Psoas muscle (tissue), 8 donors: Measurements from ENCODE around the gene RDH5. TPM values are rescaled to one million over a fixed set of nuclear protein-coding genes. Genes with fewer than 3 reads are reported as not detected.

Experiments used
- ATAC-seq, 4 donors: fragments of 200-7000 bp; cut with Tn5 transposase; one replicate each; pipeline ENCODE4 v1.9.1; 2020; ENCODE audit warnings: moderate library complexity in 3 of 4, mild to moderate bottlenecking in 2 of 4
- DNase-seq, 2 donors: peaks; one replicate each; pipeline ENCODE4 v3.0.0-alpha.2; 2020
- H3K27ac ChIP-seq: fragments of 200-600 bp; one replicate; pipeline ENCODE4 v1.8.0; 2022
- H3K27me3 ChIP-seq, 3 donors: fragments of 200-600 bp in 1 of 3; one replicate each; pipeline versions ENCODE4 v1.6.1 to v1.8.0; 2013 to 2022; ENCODE audit warnings: low read length in 2 of 3, mild to moderate bottlenecking in 2 of 3, moderate library complexity in 1 of 3; ENCODE audit not compliant: insufficient read depth in 3 of 3
- H3K36me3 ChIP-seq, 2 donors: fragments of 200-600 bp in 1 of 2; one replicate each; pipeline versions ENCODE4 v1.6.1 to v1.8.0; 2013 to 2022; ENCODE audit warnings: low read depth in 1 of 2, mild to moderate bottlenecking in 1 of 2, moderate library complexity in 1 of 2; ENCODE audit not compliant: insufficient read depth in 1 of 2
- H3K4me1 ChIP-seq: fragments of 200-600 bp; one replicate; pipeline ENCODE4 v1.8.0; 2022
- H3K4me3 ChIP-seq: fragments of 200-600 bp; one replicate; pipeline ENCODE4 v1.8.0; 2022; ENCODE audit warnings: mild to moderate bottlenecking
- H3K9me3 ChIP-seq: fragments of 200-600 bp; one replicate; pipeline ENCODE4 v1.8.0; 2022
- WGBS, 3 donors: extraction: QIAGEN DNeasy Blood & Tissue Kit; methylation state at CpG; one replicate each; pipeline versions ENCODE4 v1.1.6 to v1.1.7; 2013; 5-methylcytosine and 5-hydroxymethylcytosine counted together
- intact Hi-C, 2 donors: fragments of 100-400 bp; cut with DNase I; formaldehyde crosslinking; loops; one replicate each; pipeline versions ENCODE4 v1.11.0 to v1.14.2; 2022
- polyA plus RNA-seq, 3 donors: library from polyadenylated mRNA; stranded (reverse); fragments of 200-250 nt; gene quantifications; one replicate each; pipeline ENCODE4 v1.2.3, GENCODE V29; 2013
- total RNA-seq, 4 donors: library from RNA; stranded (reverse); fragmentation: NEBNext Ultra II Directional in 2 of 4; extraction: Animal tissue kit (Norgen Biotek cat#: 25700) in 2 of 4; gene quantifications; one replicate each; pipeline versions ENCODE4 v1.2.1 to v1.2.4, GENCODE V29; 2021 to 2023
- TF ChIP-seq, protein P1 (sequence below): fragments of 200-600 bp; IDR thresholded peaks from one replicate; pipeline ENCODE4 v1.8.0; 2022; ENCODE audit warnings: antibody characterized with exemption
- donor health status: healthy with polysubstance abuse.
- donor health status: DM: no; HTN: no; CAD: no; lungs with moderate emphysema.
- donor health status: Bipolar disorder and iron deficiency.
- donor health status: healthy.
- donor health status: DM: yes; HTN: yes; CAD: no.
- donor health status: DM: no; HTN: no; CAD: no.
- donor health status: DM: no; HTN: no; CAD: no.
- donor health status: DM: yes; HTN: yes; CAD: no.

RDH5 gene
- total and polyA plus RNA-seq, 7 donors: 7.0 to 25.4 (median 11.9) TPM

DNA sequence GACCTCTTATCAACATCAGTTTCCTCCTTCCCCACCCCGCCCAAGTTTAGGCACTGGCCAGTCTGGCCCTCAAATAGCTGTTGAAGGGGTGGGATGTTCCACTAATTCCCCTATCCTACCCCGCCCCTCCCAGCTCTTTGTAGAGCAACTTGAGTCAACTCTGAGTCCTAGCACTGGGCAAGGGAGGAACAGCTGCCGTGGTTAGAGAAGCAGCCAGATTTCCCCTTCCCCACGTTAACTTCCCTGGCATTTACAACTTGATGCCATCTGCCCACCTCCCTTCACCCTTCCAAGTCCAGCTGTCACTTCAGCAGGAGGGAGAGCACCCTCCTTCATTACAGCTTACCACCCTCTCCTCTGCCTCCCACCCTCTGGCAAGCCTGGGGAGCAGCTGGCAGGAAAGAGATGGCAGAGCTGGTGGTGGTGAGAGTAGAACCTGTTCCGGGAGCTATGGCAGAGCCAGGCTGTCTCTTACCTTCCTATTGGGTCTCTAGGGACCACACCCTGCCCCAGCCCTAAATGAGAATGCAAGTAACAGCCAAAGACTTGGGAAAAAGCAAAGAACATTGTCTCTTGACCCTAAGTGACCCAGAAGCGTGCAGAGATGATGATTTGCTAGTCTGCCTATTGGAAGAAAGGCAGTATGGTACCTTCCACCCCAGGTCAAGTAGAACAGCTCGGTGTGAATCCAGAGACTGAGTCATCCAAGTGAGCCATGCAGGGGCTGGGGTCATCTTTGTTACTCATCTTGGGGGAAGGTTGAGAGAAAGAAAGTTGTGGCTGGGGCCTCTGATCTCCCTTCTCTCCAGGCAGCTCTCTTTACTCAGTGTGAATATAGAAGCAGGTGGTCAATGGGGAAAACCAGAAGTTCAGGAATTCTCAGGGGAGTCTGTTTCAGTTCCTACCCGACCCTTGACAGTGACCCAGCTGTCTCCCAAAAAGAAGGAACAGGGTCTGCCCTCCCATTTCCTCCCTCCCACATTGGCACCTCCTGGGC, 2.9 kb upstream of the RDH5 start:
- DNase-seq (peak; percentile 27 to 68), ATAC-seq (peak in 1 of 4 donors; percentile 1)
- H3K4me1 ChIP-seq: peaks cover 84% of the 10 kb centered on the region
- peak overlapping the region; percentile 69 for H3K4me3 ChIP-seq
- no peaks in the 10 kb centered on the region for H3K36me3 ChIP-seq
- no peaks in the 10 kb centered on the region for H3K9me3 ChIP-seq
- WGBS, 3 donors: 11 to 21% (median 12%) methylated on average over 7 to 8 of the region's 8 CpGs
- intact Hi-C loops: loop anchor here in 1 of 2 donors (5.0 kb wide), 1 partner anchor 35 kb away; a partner anchor contains a TSS
- H3K27ac ChIP-seq: peak overlapping the region; percentile 92
- no peaks in the 10 kb centered on the region for H3K27me3 ChIP-seq
- TF ChIP-seq, protein P1, sequence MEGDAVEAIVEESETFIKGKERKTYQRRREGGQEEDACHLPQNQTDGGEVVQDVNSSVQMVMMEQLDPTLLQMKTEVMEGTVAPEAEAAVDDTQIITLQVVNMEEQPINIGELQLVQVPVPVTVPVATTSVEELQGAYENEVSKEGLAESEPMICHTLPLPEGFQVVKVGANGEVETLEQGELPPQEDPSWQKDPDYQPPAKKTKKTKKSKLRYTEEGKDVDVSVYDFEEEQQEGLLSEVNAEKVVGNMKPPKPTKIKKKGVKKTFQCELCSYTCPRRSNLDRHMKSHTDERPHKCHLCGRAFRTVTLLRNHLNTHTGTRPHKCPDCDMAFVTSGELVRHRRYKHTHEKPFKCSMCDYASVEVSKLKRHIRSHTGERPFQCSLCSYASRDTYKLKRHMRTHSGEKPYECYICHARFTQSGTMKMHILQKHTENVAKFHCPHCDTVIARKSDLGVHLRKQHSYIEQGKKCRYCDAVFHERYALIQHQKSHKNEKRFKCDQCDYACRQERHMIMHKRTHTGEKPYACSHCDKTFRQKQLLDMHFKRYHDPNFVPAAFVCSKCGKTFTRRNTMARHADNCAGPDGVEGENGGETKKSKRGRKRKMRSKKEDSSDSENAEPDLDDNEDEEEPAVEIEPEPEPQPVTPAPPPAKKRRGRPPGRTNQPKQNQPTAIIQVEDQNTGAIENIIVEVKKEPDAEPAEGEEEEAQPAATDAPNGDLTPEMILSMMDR: no peak

DNA sequence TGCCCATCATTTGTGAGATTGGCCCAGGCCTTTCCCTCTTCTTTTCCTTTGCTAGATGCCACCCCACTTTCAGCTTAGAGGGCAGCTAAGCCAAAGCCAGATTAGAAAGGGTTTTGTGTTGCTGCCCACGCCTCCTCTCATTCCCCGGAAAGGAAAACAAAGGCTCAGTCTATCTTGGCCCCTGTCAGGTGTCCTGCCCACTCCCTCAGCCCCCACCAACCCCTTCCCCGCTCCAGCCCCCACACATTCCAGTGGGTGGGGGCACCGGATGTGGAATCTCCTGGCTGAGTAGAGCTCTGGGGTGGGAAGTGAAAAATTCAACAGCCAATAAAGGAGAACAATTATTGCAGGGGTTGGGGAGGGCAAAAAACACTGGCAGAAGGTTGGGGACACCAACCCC, 2.2 kb upstream of the RDH5 start:
- H3K4me3 ChIP-seq: peak overlapping the region; percentile 69
- WGBS, 3 donors: 3 to 11% (median 9%) methylated on average over 3 to 4 of the region's 4 CpGs
- H3K27me3 ChIP-seq: no peaks in the 10 kb centered on the region
- H3K4me1 ChIP-seq: peaks cover 84% of the 10 kb centered on the region
- peak; percentile 17 to 48 for DNase-seq
- no peak for ATAC-seq
- peak overlapping the region; percentile 92 for H3K27ac ChIP-seq
- TF ChIP-seq, protein P1: no peak
- no peaks in the 10 kb centered on the region for H3K9me3 ChIP-seq
- intact Hi-C loops: loop anchor here in 1 of 2 donors (5.0 kb wide), 1 partner anchor 36 kb away; a partner anchor contains a TSS
- H3K36me3 ChIP-seq: peaks cover 0 to 5% of the 10 kb centered on the region in 2 donors

DNA sequence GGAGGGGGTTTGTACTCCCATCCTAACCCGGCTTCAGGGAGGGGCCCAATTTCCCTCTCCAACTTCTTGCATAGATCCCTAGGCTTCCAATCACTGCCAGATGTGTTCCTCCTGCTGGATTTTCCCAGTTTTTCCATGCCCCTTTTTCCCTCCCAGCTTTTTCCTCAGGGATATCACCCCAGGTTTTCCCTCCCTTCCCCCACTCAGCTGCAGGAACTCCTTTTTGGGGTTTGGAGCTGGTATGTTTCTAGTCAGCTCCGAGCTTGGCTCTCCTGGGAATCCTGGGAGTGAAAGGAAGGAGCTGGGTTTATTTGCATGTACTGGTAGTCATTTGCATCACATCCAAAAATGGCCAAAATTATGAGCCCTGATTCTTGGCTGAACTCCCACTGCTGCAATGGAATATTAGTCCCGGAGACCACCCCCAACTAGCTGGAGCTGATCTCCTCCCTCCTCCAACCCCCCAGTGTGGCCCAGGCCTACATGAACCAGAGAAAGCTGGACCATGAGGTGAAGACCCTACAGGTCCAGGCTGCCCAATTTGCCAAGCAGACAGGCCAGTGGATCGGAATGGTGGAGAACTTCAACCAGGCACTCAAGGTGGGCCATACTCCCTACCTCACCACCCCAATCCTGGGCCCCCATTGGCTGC, 1.4 kb upstream of the RDH5 start:
- Histone ChIP-seq H3K27me3 (no peaks in the 10 kb centered on the region), H3K36me3 (peaks cover 0 to 12% of the 10 kb centered on the region in 2 donors), H3K4me3 (peak overlapping the region; percentile 11), H3K9me3 (no peaks in the 10 kb centered on the region), H3K4me1 (peaks cover 84% of the 10 kb centered on the region), H3K27ac (peak overlapping the region; percentile 92)
- ATAC-seq (no peak), DNase-seq (peak; percentile 10 to 51)
- 26 to 45% (median 28%) methylated on average over 4 of the region's 4 CpGs for WGBS, 3 donors
- intact Hi-C loops: loop anchor here in 1 of 2 donors (5.0 kb wide), 1 partner anchor 36 kb away; a partner anchor contains a TSS
- TF ChIP-seq, protein P1: no peak

DNA sequence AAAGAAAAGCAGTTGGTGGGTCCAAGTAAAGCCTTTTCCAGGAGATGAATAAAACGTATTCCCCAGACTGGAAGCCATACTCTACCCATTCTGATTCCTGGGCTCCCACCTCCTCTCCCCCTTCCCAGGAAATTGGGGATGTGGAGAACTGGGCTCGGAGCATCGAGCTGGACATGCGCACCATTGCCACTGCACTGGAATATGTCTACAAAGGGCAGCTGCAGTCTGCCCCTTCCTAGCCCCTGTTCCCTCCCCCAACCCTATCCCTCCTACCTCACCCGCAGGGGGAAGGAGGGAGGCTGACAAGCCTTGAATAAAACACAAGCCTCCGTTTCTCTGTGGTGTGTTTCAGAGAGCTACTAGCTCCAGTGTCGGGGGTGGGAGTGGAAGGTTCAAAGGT, 822 bp upstream of the RDH5 start:
- intact Hi-C loops: loop anchor here in 1 of 2 donors (5.0 kb wide), 1 partner anchor 37 kb away; a partner anchor contains a TSS
- TF ChIP-seq, protein P1: no peak
- H3K4me1 ChIP-seq: peaks cover 87% of the 10 kb centered on the region
- peaks cover 2 to 18% of the 10 kb centered on the region in 2 donors for H3K36me3 ChIP-seq
- H3K4me3 ChIP-seq: peak overlapping the region; percentile 11
- H3K9me3 ChIP-seq: no peaks in the 10 kb centered on the region
- DNase-seq (peak; percentile 2 to 44), ATAC-seq (no peak)
- WGBS, 3 donors: 25 to 49% (median 29%) methylated on average over 6 to 7 of the region's 7 CpGs
- peak overlapping the region; percentile 92 for H3K27ac ChIP-seq
- H3K27me3 ChIP-seq: no peaks in the 10 kb centered on the region
